GM21717 (cell line): ENCODE data around the gene ACAP3.
A peak's percentile ranks its signal among the peaks of the same experiment; 100 is the strongest.
"Not testable (repeated sequence)": the region's sequence is repeated elsewhere in the genome, so short reads cannot be mapped to it uniquely, and the experiment has no call there.

Source experiments
- ATAC-seq: cut with Tn5 transposase; IDR thresholded peaks from one replicate; pipeline ENCODE4 v1.9.1; 2021; ENCODE audit warnings: mild to moderate bottlenecking, moderate library complexity; ENCODE audit not compliant: unreplicated experiment

The ACAP3 gene

GRCh38 chr1:1330366-1331067, 22.8 kb upstream of the ACAP3 start:
- no peak for ATAC-seq

- no peak for ATAC-seq
These were observed 21.8 kb upstream of the ACAP3 start for GRCh38 chr1:1329304-1330210.

- ATAC-seq, result no peak
These were observed 20.5 kb upstream of the ACAP3 start for GRCh38 chr1:1328254-1328653.

GRCh38 chr1:1327291-1327690, 19.6 kb upstream of the ACAP3 start:
- ATAC-seq, result no peak

GRCh38 chr1:1326075-1326605, 18.4 kb upstream of the ACAP3 start:
- no peak for ATAC-seq

- ATAC-seq, result no peak
These were observed 17.8 kb upstream of the ACAP3 start for GRCh38 chr1:1325288-1326074.

GRCh38 chr1:1324524-1325287, 17.0 kb upstream of the ACAP3 start, which contains the start of the genes CPTP and INTS11:
Gene CPTP (plus strand): TSS chr1:1324802. CDS start chr1:1326911, 2,109 bp downstream.
Gene INTS11 (minus strand): TSS chr1:1324660. CDS start chr1:1324608, 52 bp downstream.
- peak; percentile 54 for ATAC-seq

- ATAC-seq, result peak; percentile 8
These were observed 16.4 kb upstream of the ACAP3 start for GRCh38 chr1:1324084-1324523.

- ATAC-seq, result no peak
These were observed 15.2 kb upstream of the ACAP3 start for GRCh38 chr1:1322952-1323351.

- no peak for ATAC-seq
These were observed 14.7 kb upstream of the ACAP3 start for GRCh38 chr1:1322418-1322817.

GRCh38 chr1:1321477-1321876, 13.7 kb upstream of the ACAP3 start:
- no peak for ATAC-seq

GRCh38 chr1:1320666-1321448, 13.1 kb upstream of the ACAP3 start:
- no peak for ATAC-seq

- ATAC-seq, result no peak
These were observed 11.9 kb upstream of the ACAP3 start for GRCh38 chr1:1319646-1319941.

- ATAC-seq, result no peak
These were observed 11.3 kb upstream of the ACAP3 start for GRCh38 chr1:1318777-1319645.

- ATAC-seq, result no peak
These were observed 10.5 kb upstream of the ACAP3 start for GRCh38 chr1:1318131-1318652.

- ATAC-seq, result no peak
These were observed 9.7 kb upstream of the ACAP3 start for GRCh38 chr1:1317420-1317819.

GRCh38 chr1:1316199-1316598, 8.5 kb upstream of the ACAP3 start:
- not testable (repeated sequence) for ATAC-seq

- ATAC-seq, result no peak
These were observed 7.8 kb upstream of the ACAP3 start for GRCh38 chr1:1315435-1315954.
